IPS-20b (cell line): Measurements from ENCODE around the gene CELA1.
"Not testable (repeated sequence)": the region's sequence is repeated elsewhere in the genome, so short reads cannot be mapped to it uniquely, and the experiment has no call there.

Experiments
- H3K27ac ChIP-seq: one replicate; pipeline ENCODE4 v1.5.1; 2013; ENCODE audit warnings: low read length
- H3K27me3 ChIP-seq: 2 replicates; pipeline ENCODE4 v1.6.1; 2013; ENCODE audit warnings: mild to moderate bottlenecking, low read length, inconsistent platforms; ENCODE audit not compliant: insufficient read depth
- H3K36me3 ChIP-seq: 2 replicates; pipeline ENCODE4 v1.6.1; 2013; ENCODE audit warnings: low read depth, mild to moderate bottlenecking, inconsistent platforms, low read length, moderate library complexity; ENCODE audit not compliant: insufficient read depth
- H3K4me1 ChIP-seq: 2 replicates; pipeline ENCODE4 v1.6.1; 2013; ENCODE audit warnings: mild to moderate bottlenecking, control low read depth, inconsistent platforms, low read length, moderate library complexity; ENCODE audit not compliant: insufficient read depth
- H3K4me3 ChIP-seq: 2 replicates; pipeline ENCODE4 v1.5.1; 2013; ENCODE audit warnings: mild to moderate bottlenecking, low read length, inconsistent platforms
- H3K9ac ChIP-seq: 2 replicates; pipeline ENCODE4 v1.6.1; 2013; ENCODE audit warnings: low read depth, mild to moderate bottlenecking, inconsistent platforms, low read length, moderate library complexity
- H3K9me3 ChIP-seq: 2 replicates; pipeline ENCODE4 v1.6.1; 2013; ENCODE audit warnings: mild to moderate bottlenecking, low read depth, low read length, inconsistent platforms; ENCODE audit not compliant: insufficient read depth

CELA1 gene

DNA sequence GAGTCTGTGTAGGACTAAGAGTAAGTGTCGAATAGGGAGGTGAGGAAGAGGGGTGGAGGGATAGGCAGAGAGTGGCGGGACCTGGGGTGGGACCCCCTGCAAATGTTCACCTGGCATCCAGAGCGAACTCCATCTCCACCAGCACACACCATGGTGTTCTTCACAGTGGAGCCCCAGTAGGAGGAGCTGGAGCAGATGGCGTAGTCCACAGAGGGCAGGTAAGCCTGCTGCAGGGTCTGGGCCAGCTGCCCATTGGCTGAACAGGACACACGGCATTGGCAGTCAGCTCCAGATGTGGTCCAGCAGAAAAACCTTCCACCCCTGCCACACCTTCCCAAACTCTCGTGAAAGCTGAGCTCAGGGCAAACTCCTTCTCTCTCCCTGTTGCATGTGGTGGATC lies 6.7 kb downstream of the CELA1 start:
- Histone ChIP-seq H3K27me3 (no peaks in the 10 kb centered on the region), H3K9me3 (no peaks in the 10 kb centered on the region), H3K4me3 (no peak overlapping the region), H3K27ac (no peak overlapping the region), H3K36me3 (no peaks in the 10 kb centered on the region), H3K9ac (no peak overlapping the region), H3K4me1 (no peaks in the 10 kb centered on the region)

DNA sequence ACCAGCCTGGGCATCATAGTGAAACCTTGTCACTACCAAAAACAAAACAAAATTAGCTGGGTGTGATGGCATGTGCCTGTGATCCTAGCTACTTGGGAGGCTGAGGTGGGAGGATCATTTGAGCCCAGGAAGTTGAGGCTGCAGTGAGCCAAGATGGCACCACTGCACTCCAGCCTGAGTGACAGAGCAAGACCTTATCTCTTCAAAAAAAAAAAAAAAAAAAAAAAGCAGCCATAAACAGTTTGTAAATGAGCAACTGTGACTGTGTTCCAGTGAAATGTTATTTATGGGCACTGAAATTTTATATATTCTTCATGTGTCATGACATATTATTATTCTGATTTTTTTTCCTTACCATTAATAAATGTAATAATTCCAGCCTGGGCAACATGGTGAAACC lies 9.1 kb downstream of the CELA1 start:
- H3K9ac ChIP-seq, H3K4me1 ChIP-seq, H3K9me3 ChIP-seq, H3K27me3 ChIP-seq, H3K36me3 ChIP-seq, H3K4me3 ChIP-seq, H3K27ac ChIP-seq: not testable (repeated sequence)

DNA sequence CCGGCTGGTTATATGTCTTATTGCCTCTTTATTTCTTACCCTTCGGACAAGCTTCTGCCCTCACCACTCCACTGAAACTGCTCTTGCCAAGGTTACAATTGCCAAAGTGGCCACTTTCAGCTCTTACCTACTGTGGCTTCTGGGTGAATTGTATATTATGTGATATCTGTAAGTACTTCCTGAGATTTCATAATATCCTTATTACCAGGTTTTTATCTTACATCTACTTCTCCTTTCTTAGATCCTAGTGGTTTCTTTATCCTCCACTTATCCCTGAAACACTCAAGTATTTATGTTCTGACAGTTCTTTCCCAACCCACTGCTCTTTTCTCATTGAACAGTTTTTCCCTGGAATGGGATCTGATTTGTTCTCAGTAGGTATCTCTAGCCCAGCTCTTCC lies 10.5 kb downstream of the CELA1 start:
- H3K36me3 ChIP-seq = no peaks in the 10 kb centered on the region
- H3K4me3 ChIP-seq = no peak overlapping the region
- H3K27me3 ChIP-seq = no peaks in the 10 kb centered on the region
- no peak overlapping the region for H3K27ac ChIP-seq
- H3K4me1 ChIP-seq = no peaks in the 10 kb centered on the region
- no peak overlapping the region for H3K9ac ChIP-seq
- H3K9me3 ChIP-seq = no peaks in the 10 kb centered on the region

- Histone ChIP-seq H3K4me3 (no peak overlapping the region), H3K27ac (no peak overlapping the region), H3K4me1 (no peaks in the 10 kb centered on the region), H3K36me3 (no peaks in the 10 kb centered on the region), H3K9me3 (no peaks in the 10 kb centered on the region), H3K9ac (no peak overlapping the region), H3K27me3 (no peaks in the 10 kb centered on the region)
These were observed 11.7 kb downstream of the CELA1 start for GRCh38 chr12:51334764-51335163.

DNA sequence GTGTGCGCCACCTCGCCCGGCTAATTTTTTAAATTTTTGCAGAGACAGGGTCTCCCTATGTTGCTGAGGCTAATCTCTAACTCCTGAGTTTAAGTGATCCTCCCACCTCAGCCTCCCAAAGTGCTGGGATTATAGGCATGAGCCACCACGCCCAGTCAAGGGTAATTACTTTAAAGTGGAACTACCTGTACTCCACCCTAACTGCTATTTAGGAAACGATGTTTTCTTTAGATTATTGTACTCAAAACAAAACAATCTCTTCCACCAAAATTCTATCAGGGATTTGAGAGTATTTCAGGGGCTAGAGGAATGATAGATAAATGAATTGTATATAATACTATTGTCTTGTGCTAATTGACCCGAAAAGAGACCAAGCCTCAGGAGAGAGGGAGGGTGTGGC lies 12.9 kb downstream of the CELA1 start:
- no peak overlapping the region for H3K27ac ChIP-seq
- H3K4me1 ChIP-seq = no peaks in the 10 kb centered on the region
- H3K27me3 ChIP-seq = no peaks in the 10 kb centered on the region
- H3K9me3 ChIP-seq = no peaks in the 10 kb centered on the region
- H3K36me3 ChIP-seq = no peaks in the 10 kb centered on the region
- no peak overlapping the region for H3K4me3 ChIP-seq
- H3K9ac ChIP-seq = no peak overlapping the region

DNA sequence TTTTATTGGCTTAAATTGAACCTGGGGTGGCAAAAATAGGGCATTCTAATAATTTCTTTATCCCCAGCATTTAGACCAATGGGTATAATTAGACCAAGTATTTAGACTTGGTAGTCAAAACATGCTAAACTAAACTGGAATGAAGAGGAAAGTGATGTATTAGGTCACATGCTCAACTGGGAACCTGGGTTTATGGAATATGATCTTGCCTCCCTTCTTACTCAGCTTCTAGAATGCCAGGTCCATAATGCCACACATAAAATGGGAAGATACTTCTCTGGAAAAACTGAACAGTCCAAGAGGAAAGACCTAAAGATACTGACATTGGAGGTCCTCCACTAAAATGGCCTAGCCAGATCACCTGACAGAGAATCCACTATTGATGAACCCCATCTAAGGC lies 16.3 kb downstream of the CELA1 start:
- Histone ChIP-seq H3K27me3 (no peaks in the 10 kb centered on the region), H3K9me3 (no peaks in the 10 kb centered on the region), H3K36me3 (no peaks in the 10 kb centered on the region), H3K4me3 (no peak overlapping the region), H3K9ac (no peak overlapping the region), H3K4me1 (no peaks in the 10 kb centered on the region), H3K27ac (no peak overlapping the region)

- Histone ChIP-seq H3K9ac (no peak overlapping the region), H3K27me3 (no peaks in the 10 kb centered on the region), H3K4me3 (no peak overlapping the region), H3K9me3 (no peaks in the 10 kb centered on the region), H3K27ac (no peak overlapping the region), H3K36me3 (no peaks in the 10 kb centered on the region), H3K4me1 (no peaks in the 10 kb centered on the region)
These were observed 16.7 kb downstream of the CELA1 start for GRCh38 chr12:51329742-51330141.

DNA sequence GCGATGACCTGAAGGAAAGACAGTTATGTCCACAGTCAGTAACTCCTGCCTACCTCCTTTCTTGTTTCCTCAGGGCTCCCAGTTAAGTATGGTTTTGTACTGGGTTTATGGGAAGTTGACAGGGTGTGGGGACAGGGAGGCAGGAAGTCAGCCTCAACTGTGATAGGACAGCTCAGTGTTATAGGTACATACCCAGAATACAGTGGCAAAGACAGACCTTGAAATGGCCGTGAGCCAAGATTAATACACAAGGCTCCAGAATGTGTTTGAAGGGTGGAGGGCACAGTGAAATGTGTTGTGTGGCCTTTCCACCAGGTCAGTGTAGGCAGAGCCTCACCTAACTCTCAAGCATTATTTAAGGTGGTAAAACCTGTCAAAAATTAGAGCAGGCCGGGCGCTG lies 17.9 kb downstream of the CELA1 start:
- no peak overlapping the region for H3K27ac ChIP-seq
- H3K36me3 ChIP-seq = no peaks in the 10 kb centered on the region
- H3K9ac ChIP-seq = no peak overlapping the region
- H3K4me3 ChIP-seq = no peak overlapping the region
- no peaks in the 10 kb centered on the region for H3K9me3 ChIP-seq
- no peaks in the 10 kb centered on the region for H3K27me3 ChIP-seq
- no peaks in the 10 kb centered on the region for H3K4me1 ChIP-seq

DNA sequence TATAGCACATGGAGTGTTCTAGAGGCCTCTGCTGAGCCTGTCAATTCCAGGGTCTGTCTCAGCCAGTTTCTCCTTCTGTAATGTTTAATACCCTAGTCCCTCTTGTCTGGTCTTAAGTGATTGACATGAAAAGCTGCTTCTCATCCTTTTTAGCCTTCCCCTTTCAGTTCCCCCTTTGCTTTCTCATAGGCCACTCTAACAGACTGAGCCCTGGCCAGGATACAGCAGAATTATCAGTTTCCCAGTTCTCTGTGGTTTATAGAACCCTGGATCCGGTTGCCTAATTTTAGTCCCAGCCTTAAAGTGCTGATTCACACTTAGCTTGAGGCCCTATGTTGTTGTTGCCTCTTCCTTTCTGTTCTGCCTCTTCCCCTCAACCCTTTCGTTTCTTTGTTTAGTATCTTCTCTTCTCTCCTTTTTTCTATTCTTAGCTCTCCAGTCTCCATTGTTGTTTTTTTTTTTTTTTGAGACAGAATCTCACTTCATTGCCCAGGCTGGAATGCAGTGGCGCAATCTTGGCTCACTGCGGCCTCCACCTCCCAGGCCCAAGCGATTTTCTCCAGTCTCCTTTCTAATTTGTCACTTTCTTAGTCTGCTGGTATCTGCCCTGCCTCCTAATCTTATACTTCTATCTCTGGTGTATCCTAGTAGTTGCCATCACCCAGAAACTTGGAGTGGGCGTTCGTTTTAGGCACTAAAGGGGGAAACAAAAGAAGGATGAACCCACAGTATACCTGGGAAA lies 19.6 kb downstream of the CELA1 start:
- Histone ChIP-seq H3K27me3 (no peaks in the 10 kb centered on the region), H3K36me3 (no peaks in the 10 kb centered on the region), H3K4me1 (no peaks in the 10 kb centered on the region), H3K4me3 (no peak overlapping the region), H3K9ac (no peak overlapping the region), H3K9me3 (no peaks in the 10 kb centered on the region), H3K27ac (no peak overlapping the region)

GRCh38 chr12:51324953-51325352 lies 21.5 kb downstream of the CELA1 start:
- H3K4me1 ChIP-seq = peaks cover 7% of the 10 kb centered on the region
- H3K36me3 ChIP-seq = no peaks in the 10 kb centered on the region
- no peak overlapping the region for H3K27ac ChIP-seq
- H3K9ac ChIP-seq = no peak overlapping the region
- H3K4me3 ChIP-seq = no peak overlapping the region
- no peaks in the 10 kb centered on the region for H3K27me3 ChIP-seq
- H3K9me3 ChIP-seq = no peaks in the 10 kb centered on the region

DNA sequence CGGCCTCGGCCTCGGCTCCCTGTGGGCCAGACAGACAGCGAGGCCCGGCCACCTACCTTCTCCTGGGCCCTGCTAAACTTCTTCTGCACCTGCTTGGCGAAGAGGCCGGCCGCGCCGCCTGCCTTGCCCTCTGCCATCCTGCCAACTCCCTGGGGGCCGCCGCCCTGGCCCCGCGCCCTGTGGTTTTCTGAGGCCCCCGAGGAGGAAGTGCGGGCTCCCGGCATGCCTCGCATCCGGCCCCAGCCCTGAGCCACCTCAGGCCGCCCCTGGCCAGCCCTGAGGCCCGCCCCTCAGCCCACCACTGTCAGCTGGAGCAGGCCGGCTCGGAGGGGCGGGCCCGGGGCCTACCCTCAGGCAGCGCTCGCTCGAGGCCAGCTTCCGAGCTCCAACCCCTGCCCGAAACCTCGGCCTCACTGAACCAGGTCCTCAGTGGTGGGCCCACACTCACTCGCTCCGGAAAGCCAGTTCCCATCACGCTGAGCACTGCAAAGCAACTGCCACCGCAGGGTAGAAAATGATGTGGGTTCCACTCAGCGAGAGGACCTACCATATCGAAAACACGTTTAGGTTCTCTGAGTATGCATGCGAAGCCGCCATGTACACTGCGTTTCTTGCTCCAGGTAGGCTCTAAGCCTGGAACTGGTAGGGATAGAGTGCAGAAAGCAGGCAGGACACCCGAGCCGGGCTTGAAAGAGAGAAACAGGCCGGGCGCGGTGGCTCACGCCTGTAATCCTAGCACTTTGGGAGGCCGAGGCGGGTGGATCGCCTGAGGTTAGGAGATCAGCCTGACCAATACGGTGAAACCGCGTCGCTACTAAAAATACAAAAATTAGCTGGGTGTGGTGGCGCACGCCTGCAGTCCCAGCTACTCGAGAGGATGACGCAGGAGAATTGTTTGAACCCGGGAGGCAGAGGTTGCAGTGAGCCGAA lies 22.2 kb downstream of the CELA1 start, which contains the start of gene BIN2:
TSS of gene BIN2 (minus strand) at position 209 of the 930 bp plus-strand sequence. CDS start at position 137, 72 bp downstream.
- Histone ChIP-seq H3K9me3 (no peaks in the 10 kb centered on the region), H3K36me3 (no peaks in the 10 kb centered on the region), H3K27me3 (no peaks in the 10 kb centered on the region), H3K9ac (no peak within 1 kb of the TSS), H3K4me3 (no peak within 1 kb of the TSS), H3K4me1 (peaks cover 9% of the 10 kb centered on the region), H3K27ac (no peak within 1 kb of the TSS)
